GM21423 (cell line): ENCODE results near the gene ZNF43.
"Not testable (repeated sequence)": the region's sequence is repeated elsewhere in the genome, so short reads cannot be mapped to it uniquely, and the experiment has no call there.

Experiments
- ATAC-seq: cut with Tn5 transposase; IDR thresholded peaks from one replicate; pipeline ENCODE4 v1.9.1; 2021; ENCODE audit warnings: mild to moderate bottlenecking, moderate library complexity; ENCODE audit not compliant: unreplicated experiment

ZNF43 gene

GRCh38 chr19:21835810-21836444 lies at the start of gene ZNF43:
TSS of gene ZNF43 (minus strand) at chr19:21836182. CDS start at chr19:21836038, 144 bp downstream.
- ATAC-seq: peak; percentile 97

- not testable (repeated sequence) for ATAC-seq
Measured at GRCh38 chr19:21885516-21885915, 49.5 kb upstream of the ZNF43 start.

- ATAC-seq: not testable (repeated sequence)
Measured at GRCh38 chr19:21884786-21885185, 48.8 kb upstream of the ZNF43 start.

- ATAC-seq: no peak
Measured at GRCh38 chr19:21883516-21883915, 47.5 kb upstream of the ZNF43 start.

GRCh38 chr19:21880761-21881160 lies 44.8 kb upstream of the ZNF43 start:
- not testable (repeated sequence) for ATAC-seq

- ATAC-seq: no peak
Measured at GRCh38 chr19:21878646-21879045, 42.7 kb upstream of the ZNF43 start.

GRCh38 chr19:21877976-21878375 lies 42.0 kb upstream of the ZNF43 start:
- no peak for ATAC-seq

- ATAC-seq: not testable (repeated sequence)
Measured at GRCh38 chr19:21876608-21877007, 40.6 kb upstream of the ZNF43 start.

GRCh38 chr19:21856773-21857514 lies 21.0 kb upstream of the ZNF43 start:
- no peak for ATAC-seq

- peak; percentile 96 for ATAC-seq
Measured at GRCh38 chr19:21851596-21852345, 15.8 kb upstream of the ZNF43 start.

- no peak for ATAC-seq
Measured at GRCh38 chr19:21850656-21851255, 14.8 kb upstream of the ZNF43 start.

GRCh38 chr19:21848706-21849105 lies 12.7 kb upstream of the ZNF43 start:
- ATAC-seq: no peak

GRCh38 chr19:21843081-21843480 lies 7.1 kb upstream of the ZNF43 start:
- ATAC-seq: no peak

GRCh38 chr19:21841488-21842097 lies 5.6 kb upstream of the ZNF43 start:
- ATAC-seq: no peak

GRCh38 chr19:21841081-21841480 lies 5.1 kb upstream of the ZNF43 start:
- no peak for ATAC-seq

- no peak for ATAC-seq
Measured at GRCh38 chr19:21839976-21840375, 4.0 kb upstream of the ZNF43 start.

GRCh38 chr19:21838646-21839045 lies 2.7 kb upstream of the ZNF43 start:
- ATAC-seq: no peak

- ATAC-seq: no peak
Measured at GRCh38 chr19:21835429-21835809, 563 bp downstream of the ZNF43 start.

GRCh38 chr19:21833733-21834132 lies 2.2 kb downstream of the ZNF43 start:
- ATAC-seq: no peak

GRCh38 chr19:21824679-21825078 lies 11.3 kb downstream of the ZNF43 start:
- no peak for ATAC-seq

- no peak for ATAC-seq
Measured at GRCh38 chr19:21823224-21823623, 12.8 kb downstream of the ZNF43 start.
